NCI-H187 (cell line): ENCODE data around the gene MC3R.
"Not testable (repeated sequence)": the region's sequence is repeated elsewhere in the genome, so short reads cannot be mapped to it uniquely, and the experiment has no call there.

Experiments
- DNase-seq, 2 experiments: peaks; one replicate each; lab custom pipeline; 2025; lab: John Stamatoyannopoulos, UW

Gene MC3R

GRCh38 chr20:56247954-56248782 is at the start of gene MC3R:
Gene MC3R (plus strand): TSS chr20:56248732. CDS start chr20:56248844, 112 bp downstream.
- DNase-seq = peak in 1 of 2 experiments; percentile 17

GRCh38 chr20:56200456-56200855 is 48.1 kb upstream of the MC3R start:
- no peak for DNase-seq

GRCh38 chr20:56202493-56203077 is 45.9 kb upstream of the MC3R start:
- peak in 1 of 2 experiments; percentile 10 for DNase-seq

- no peak for DNase-seq
Measured at GRCh38 chr20:56204206-56204605, 44.3 kb upstream of the MC3R start.

- DNase-seq = no peak
Measured at GRCh38 chr20:56205346-56205745, 43.2 kb upstream of the MC3R start.

GRCh38 chr20:56207656-56208055 is 40.9 kb upstream of the MC3R start:
- no peak for DNase-seq

- DNase-seq = no peak
Measured at GRCh38 chr20:56208121-56208520, 40.4 kb upstream of the MC3R start.

- DNase-seq = no peak
Measured at GRCh38 chr20:56211051-56211450, 37.5 kb upstream of the MC3R start.

GRCh38 chr20:56212091-56212490 is 36.4 kb upstream of the MC3R start:
- DNase-seq = no peak

GRCh38 chr20:56213321-56213720 is 35.2 kb upstream of the MC3R start:
- DNase-seq = no peak

- no peak for DNase-seq
Measured at GRCh38 chr20:56215115-56215514, 33.4 kb upstream of the MC3R start.

GRCh38 chr20:56217829-56218228 is 30.7 kb upstream of the MC3R start:
- DNase-seq = peak in 1 of 2 experiments; percentile 34

GRCh38 chr20:56221186-56221585 is 27.3 kb upstream of the MC3R start:
- DNase-seq = not testable (repeated sequence)

GRCh38 chr20:56222201-56222600 is 26.3 kb upstream of the MC3R start:
- DNase-seq = no peak

GRCh38 chr20:56222945-56223344 is 25.6 kb upstream of the MC3R start:
- no peak for DNase-seq

- DNase-seq = no peak
Measured at GRCh38 chr20:56223352-56223751, 25.2 kb upstream of the MC3R start.

GRCh38 chr20:56228021-56228420 is 20.5 kb upstream of the MC3R start:
- DNase-seq = no peak

GRCh38 chr20:56229812-56230211 is 18.7 kb upstream of the MC3R start:
- DNase-seq = no peak

GRCh38 chr20:56234110-56234509 is 14.4 kb upstream of the MC3R start:
- DNase-seq = no peak

- DNase-seq = no peak
Measured at GRCh38 chr20:56237335-56237734, 11.2 kb upstream of the MC3R start.

- no peak for DNase-seq
Measured at GRCh38 chr20:56244259-56244658, 4.3 kb upstream of the MC3R start.

- no peak for DNase-seq
Measured at GRCh38 chr20:56245761-56246160, 2.8 kb upstream of the MC3R start.

- DNase-seq = no peak
Measured at GRCh38 chr20:56249244-56249955, 868 bp downstream of the MC3R start.
